Activated CD4-positive, alpha-beta T cell treated with anti-CD3 and anti-CD28 coated beads, Interleukin-2, amount 10 ng/mL, durations not matched to agents 24 days and 14 days (primary cell): Measurements from ENCODE around the gene RIPK3. TPM values are rescaled to one million over a fixed set of nuclear protein-coding genes. Genes with fewer than 3 reads are reported as not detected.
A peak's percentile ranks its signal among the peaks of the same experiment; 100 is the strongest.
"Not testable (repeated sequence)": the region's sequence is repeated elsewhere in the genome, so short reads cannot be mapped to it uniquely, and the experiment has no call there.

ENCODE experiments used
- DNase-seq: peaks from one replicate; pipeline ENCODE4 v3.0.0; 2022
- H3K27ac Mint-ChIP-seq: one replicate; pipeline ENCODE4 v1.8.0; 2022; ENCODE audit warnings: mild to moderate bottlenecking, mixed read lengths
- H3K27me3 Mint-ChIP-seq: one replicate; pipeline ENCODE4 v1.8.0; 2022; ENCODE audit warnings: mixed read lengths
- H3K36me3 Mint-ChIP-seq: one replicate; pipeline ENCODE4 v1.8.0; 2022; ENCODE audit warnings: low read depth, mild to moderate bottlenecking, mixed read lengths
- H3K4me1 Mint-ChIP-seq: one replicate; pipeline ENCODE4 v1.8.0; 2021; ENCODE audit warnings: mixed read lengths
- H3K4me3 Mint-ChIP-seq: one replicate; pipeline ENCODE4 v1.8.0; 2022; ENCODE audit warnings: mild to moderate bottlenecking, moderate library complexity, mixed read lengths
- H3K9me3 Mint-ChIP-seq: one replicate; pipeline ENCODE4 v1.8.0; 2021; ENCODE audit warnings: mixed read lengths
- intact Hi-C: fragments of 100-400 bp; cut with micrococcal nuclease; formaldehyde crosslinking; loops from one replicate; pipeline ENCODE4 v1.15.1; 2023
- total RNA-seq: library from RNA; stranded (reverse); gene quantifications from 2 replicates; pipeline ENCODE4 v1.2.3, GENCODE V29; 2022

Gene RIPK3
- total RNA-seq, 1 donor from 2014 or later, result 13.9 TPM

DNA sequence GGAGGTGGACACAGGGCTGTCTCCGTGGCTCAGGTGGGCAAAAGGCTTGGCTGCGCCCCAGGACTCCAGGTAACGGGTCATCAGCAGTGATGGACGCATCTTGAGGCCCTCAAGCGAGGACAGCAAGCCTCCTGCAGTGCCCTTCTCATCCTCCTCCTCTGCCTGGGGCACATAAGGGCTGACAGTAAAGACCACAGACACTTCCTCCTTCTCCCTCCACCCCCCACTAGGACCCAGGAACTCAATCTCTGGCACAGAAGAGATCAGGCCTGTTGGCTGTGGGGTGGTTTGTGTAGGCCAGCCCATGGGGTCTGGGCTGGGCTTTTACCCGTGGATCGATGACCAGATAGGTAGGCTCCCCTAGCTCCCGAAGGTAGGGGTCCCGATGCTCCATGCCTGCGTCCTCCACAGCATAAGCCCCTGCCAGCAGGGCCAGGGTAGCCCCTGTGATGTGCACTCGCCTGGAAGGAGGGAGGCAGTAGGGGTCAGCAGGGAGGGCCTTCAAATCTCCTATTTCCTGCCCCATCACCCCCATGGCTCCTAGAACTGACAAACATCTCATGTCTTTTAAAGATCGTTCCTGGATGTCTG, 10.6 kb downstream of the RIPK3 start:
- Mint-ChIP-seq H3K9me3 (no peaks in the 10 kb centered on the region), H3K4me1 (peaks cover 47% of the 10 kb centered on the region), H3K36me3 (no peaks in the 10 kb centered on the region), H3K27ac (no peak overlapping the region), H3K4me3 (no peak overlapping the region), H3K27me3 (peaks cover 17% of the 10 kb centered on the region)
- no peak for DNase-seq
- intact Hi-C loops, result no loop called here

GRCh38 chr14:24327914-24328313, 11.9 kb downstream of the RIPK3 start:
- H3K27ac Mint-ChIP-seq, intact Hi-C loops, H3K4me3 Mint-ChIP-seq, H3K36me3 Mint-ChIP-seq, H3K9me3 Mint-ChIP-seq: not testable (repeated sequence)
- Mint-ChIP-seq H3K4me1 (peaks cover 42% of the 10 kb centered on the region), H3K27me3 (peaks cover 13% of the 10 kb centered on the region)
- peak; percentile 72 for DNase-seq

- Mint-ChIP-seq H3K36me3 (no peaks in the 10 kb centered on the region), H3K27ac (no peak overlapping the region), H3K4me3 (no peak overlapping the region), H3K9me3 (no peaks in the 10 kb centered on the region), H3K4me1 (peaks cover 39% of the 10 kb centered on the region), H3K27me3 (peaks cover 11% of the 10 kb centered on the region)
- DNase-seq, result no peak
- intact Hi-C loops, result no loop called here
These were observed 12.5 kb downstream of the RIPK3 start for GRCh38 chr14:24327303-24327702.

DNA sequence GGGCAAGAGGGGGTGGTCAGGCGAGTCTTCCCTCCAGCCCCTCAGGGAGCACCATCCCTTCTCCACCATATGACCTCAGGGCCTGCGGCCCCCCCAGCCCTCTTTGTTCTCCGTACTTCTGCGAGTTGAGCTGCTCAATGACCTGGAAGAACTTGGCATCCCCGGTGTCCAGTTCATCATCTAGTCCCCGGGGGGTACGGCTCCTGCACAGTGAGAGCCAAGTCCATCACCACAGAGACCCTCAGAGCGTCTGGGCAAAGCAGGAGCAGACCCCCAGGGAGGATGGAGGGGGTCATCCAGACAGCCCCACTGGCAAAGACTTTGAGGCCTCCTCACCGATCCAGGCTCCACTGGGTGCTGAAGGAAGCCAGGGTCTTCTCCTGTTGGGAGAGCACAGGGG, 13.8 kb downstream of the RIPK3 start:
- Mint-ChIP-seq H3K27me3 (peaks cover 5% of the 10 kb centered on the region), H3K27ac (no peak overlapping the region), H3K4me3 (no peak overlapping the region), H3K4me1 (peaks cover 30% of the 10 kb centered on the region), H3K36me3 (no peaks in the 10 kb centered on the region), H3K9me3 (no peaks in the 10 kb centered on the region)
- no peak for DNase-seq
- intact Hi-C loops, result no loop called here

DNA sequence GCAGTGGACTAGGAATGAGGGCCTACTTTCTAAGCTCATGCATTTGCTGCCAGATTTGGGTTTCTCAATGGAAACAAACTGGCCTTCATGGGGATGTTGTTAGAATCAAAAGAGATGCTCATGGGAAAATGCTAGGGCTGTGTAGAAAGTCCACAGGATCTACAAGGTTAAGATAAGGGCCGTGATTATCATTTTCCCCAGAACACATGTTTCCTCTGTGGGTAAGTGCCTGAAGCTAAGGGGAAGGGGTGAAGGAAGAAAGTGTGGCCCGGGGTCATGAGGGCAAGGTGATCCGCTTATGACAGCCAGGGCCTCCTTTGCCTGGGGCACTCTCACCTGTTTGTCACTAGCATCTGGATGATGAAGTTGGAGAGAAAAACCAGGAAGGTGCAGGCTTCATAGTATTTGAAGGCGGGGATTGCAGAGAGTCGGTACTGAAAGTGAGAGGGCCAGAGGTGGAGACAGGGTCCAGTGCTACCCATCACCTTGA, 14.7 kb downstream of the RIPK3 start:
- DNase-seq, result no peak
- intact Hi-C loops, result no loop called here
- no peaks in the 10 kb centered on the region for H3K36me3 Mint-ChIP-seq
- H3K9me3 Mint-ChIP-seq, result no peaks in the 10 kb centered on the region
- H3K27ac Mint-ChIP-seq, result no peak overlapping the region
- H3K27me3 Mint-ChIP-seq, result peaks cover 6% of the 10 kb centered on the region
- H3K4me3 Mint-ChIP-seq, result no peak overlapping the region
- H3K4me1 Mint-ChIP-seq, result peaks cover 27% of the 10 kb centered on the region

DNA sequence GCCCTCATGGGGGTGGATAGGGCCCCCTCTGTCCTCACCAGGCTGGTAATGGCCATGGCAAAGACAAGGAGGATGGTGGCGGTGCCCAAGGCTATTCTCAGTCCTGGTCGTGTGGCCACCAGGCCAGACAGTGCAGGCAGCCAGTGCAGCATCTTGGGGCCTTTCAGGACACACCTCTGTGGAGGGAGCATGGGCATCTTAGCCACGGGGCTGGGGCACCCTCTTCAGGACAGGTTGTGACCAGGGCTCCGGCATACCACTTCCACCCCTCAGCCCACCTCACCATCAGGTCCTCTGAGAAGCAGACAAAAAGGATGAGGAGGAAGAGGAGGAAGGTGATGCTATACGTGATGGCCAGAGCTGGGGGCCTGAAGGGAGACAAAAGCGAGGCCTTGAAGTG, 15.8 kb downstream of the RIPK3 start:
- intact Hi-C loops, result no loop called here
- H3K9me3 Mint-ChIP-seq, result no peaks in the 10 kb centered on the region
- DNase-seq, result no peak
- peaks cover 9% of the 10 kb centered on the region for H3K27me3 Mint-ChIP-seq
- no peak overlapping the region for H3K4me3 Mint-ChIP-seq
- H3K4me1 Mint-ChIP-seq, result peaks cover 16% of the 10 kb centered on the region
- no peak overlapping the region for H3K27ac Mint-ChIP-seq
- no peaks in the 10 kb centered on the region for H3K36me3 Mint-ChIP-seq

- H3K9me3 Mint-ChIP-seq, result no peaks in the 10 kb centered on the region
- intact Hi-C loops, result no loop called here
- DNase-seq, result no peak
- peaks cover 9% of the 10 kb centered on the region for H3K27me3 Mint-ChIP-seq
- H3K4me1 Mint-ChIP-seq, result peaks cover 9% of the 10 kb centered on the region
- H3K4me3 Mint-ChIP-seq, result no peak overlapping the region
- H3K36me3 Mint-ChIP-seq, result no peaks in the 10 kb centered on the region
- H3K27ac Mint-ChIP-seq, result no peak overlapping the region
These were observed 16.4 kb downstream of the RIPK3 start for GRCh38 chr14:24323341-24323740.

DNA sequence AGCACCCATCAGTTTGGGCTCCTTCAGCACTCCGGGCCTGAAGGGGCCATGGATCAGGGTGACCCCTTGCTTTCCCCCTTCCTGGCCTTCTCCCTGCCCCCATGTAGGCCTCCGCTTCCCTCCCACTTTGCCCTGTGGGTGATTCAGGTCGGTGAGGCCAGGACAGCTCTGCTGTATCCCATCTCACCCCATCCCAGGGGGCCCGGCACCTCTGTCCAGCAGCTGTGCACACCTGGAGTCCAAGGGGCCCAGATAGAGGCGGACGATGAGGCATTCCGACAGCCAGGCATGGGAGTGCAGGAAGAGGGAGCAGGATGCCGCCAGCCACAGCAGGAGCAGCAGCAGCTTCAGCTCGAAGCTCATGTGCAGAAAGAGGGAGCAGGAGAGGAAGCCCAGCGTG, 17.1 kb downstream of the RIPK3 start:
- Mint-ChIP-seq H3K4me3 (no peak overlapping the region), H3K27me3 (peaks cover 9% of the 10 kb centered on the region), H3K36me3 (no peaks in the 10 kb centered on the region), H3K27ac (no peak overlapping the region), H3K9me3 (no peaks in the 10 kb centered on the region), H3K4me1 (peaks cover 12% of the 10 kb centered on the region)
- intact Hi-C loops, result no loop called here
- DNase-seq, result no peak

DNA sequence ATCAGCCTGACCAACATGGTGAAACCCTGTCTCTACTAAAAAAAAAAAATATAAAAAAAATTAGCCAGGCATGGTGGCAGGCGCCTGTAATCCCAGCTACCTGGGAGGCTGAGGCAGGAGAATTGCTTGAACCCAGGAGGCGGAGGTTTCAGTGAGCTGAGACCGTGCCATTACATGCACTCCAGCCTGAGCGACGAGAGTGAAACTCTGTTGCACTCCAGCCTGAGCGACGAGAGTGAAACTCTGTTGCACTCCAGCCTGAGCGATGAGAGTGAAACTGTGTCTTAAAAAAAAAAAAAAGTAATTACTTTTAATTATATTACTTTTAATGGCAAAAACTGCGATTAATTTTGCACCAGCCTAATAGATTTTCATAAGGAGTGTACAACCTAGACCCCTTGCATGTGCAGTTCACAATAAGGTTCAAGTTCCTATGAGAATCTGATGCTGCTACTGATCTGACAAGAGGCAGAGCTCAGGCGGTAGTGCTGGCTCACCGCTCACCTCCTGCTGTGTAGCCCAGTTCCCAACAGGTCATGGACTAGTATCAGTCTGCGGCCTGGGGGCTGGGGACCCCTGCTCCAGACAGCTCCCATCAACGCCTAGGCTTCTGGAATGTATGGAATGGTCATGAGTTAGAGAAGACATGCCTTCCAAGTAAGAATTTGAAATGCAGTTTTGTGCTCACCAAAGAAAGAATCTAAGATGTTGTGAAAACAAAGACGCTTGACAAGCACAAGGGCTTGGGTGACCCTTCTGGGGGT, 18.4 kb downstream of the RIPK3 start:
- Mint-ChIP-seq H3K4me3 (no peak overlapping the region), H3K4me1 (peaks cover 16% of the 10 kb centered on the region), H3K27me3 (peaks cover 9% of the 10 kb centered on the region), H3K36me3 (peaks cover 7% of the 10 kb centered on the region), H3K27ac (no peak overlapping the region), H3K9me3 (no peaks in the 10 kb centered on the region)
- intact Hi-C loops, result no loop called here
- no peak for DNase-seq

GRCh38 chr14:24317141-24317928, 22.5 kb downstream of the RIPK3 start:
- H3K4me1 Mint-ChIP-seq, result peaks cover 47% of the 10 kb centered on the region
- H3K9me3 Mint-ChIP-seq, result no peaks in the 10 kb centered on the region
- peak overlapping the region; percentile 61 for H3K27ac Mint-ChIP-seq
- H3K4me3 Mint-ChIP-seq, result no peak overlapping the region
- peaks cover 20% of the 10 kb centered on the region for H3K36me3 Mint-ChIP-seq
- no peak for DNase-seq
- peaks cover 7% of the 10 kb centered on the region for H3K27me3 Mint-ChIP-seq
- intact Hi-C loops, result no loop called here

DNA sequence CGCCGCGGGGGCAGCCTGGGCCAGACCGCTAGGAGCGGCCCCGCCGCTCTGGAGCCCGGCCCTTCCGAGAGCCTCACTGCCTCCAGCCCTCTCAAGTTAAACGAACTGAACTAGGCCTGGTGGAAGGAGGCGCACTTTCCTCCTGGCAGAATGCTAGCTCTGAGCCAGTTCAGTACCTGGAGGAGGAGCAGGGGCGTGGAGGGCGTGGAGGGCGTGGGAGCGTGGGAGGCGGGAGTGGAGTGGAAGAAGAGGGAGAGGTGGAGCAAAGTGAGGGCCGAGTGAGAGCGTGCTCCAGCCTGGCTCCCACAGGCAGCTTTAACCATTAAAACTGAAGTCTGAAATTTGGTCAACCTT, 23.2 kb downstream of the RIPK3 start:
- Mint-ChIP-seq H3K4me3 (no peak overlapping the region), H3K27me3 (peaks cover 6% of the 10 kb centered on the region), H3K36me3 (peaks cover 22% of the 10 kb centered on the region), H3K9me3 (no peaks in the 10 kb centered on the region), H3K4me1 (peaks cover 53% of the 10 kb centered on the region), H3K27ac (no peak overlapping the region)
- intact Hi-C loops, result no loop called here
- no peak for DNase-seq

DNA sequence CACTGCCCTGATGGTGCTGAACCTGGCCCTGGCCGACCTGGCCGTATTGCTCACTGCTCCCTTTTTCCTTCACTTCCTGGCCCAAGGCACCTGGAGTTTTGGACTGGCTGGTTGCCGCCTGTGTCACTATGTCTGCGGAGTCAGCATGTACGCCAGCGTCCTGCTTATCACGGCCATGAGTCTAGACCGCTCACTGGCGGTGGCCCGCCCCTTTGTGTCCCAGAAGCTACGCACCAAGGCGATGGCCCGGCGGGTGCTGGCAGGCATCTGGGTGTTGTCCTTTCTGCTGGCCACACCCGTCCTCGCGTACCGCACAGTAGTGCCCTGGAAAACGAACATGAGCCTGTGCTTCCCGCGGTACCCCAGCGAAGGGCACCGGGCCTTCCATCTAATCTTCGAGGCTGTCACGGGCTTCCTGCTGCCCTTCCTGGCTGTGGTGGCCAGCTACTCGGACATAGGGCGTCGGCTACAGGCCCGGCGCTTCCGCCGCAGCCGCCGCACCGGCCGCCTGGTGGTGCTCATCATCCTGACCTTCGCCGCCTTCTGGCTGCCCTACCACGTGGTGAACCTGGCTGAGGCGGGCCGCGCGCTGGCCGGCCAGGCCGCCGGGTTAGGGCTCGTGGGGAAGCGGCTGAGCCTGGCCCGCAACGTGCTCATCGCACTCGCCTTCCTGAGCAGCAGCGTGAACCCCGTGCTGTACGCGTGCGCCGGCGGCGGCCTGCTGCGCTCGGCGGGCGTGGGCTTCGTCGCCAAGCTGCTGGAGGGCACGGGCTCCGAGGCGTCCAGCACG, 23.8 kb downstream of the RIPK3 start:
- Mint-ChIP-seq H3K36me3 (peaks cover 22% of the 10 kb centered on the region), H3K4me1 (peaks cover 53% of the 10 kb centered on the region), H3K27ac (no peak overlapping the region), H3K9me3 (no peaks in the 10 kb centered on the region), H3K27me3 (peaks cover 6% of the 10 kb centered on the region), H3K4me3 (no peak overlapping the region)
- DNase-seq, result no peak
- intact Hi-C loops, result no loop called here

DNA sequence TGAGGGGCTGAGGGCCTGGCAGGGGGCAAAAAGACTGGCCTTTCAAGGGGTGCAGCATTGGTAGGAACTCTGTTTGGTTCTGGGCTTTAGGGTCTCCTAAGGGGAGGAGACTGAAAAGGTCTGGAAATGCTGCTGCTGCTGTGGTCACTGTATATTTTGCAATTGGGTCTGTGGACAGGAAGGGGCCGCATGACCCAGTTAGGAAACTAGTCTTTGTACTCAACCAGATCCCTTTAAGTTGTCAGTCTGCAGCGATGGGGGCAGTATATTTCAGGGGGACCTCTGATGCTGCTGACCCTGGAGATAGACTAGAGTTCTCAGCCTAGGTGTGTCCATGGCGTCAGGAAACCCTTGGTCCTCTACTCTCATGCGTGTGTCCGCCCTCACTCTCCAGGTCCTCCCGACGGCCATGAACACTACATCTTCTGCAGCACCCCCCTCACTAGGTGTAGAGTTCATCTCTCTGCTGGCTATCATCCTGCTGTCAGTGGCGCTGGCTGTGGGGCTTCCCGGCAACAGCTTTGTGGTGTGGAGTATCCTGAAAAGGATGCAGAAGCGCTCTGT, 24.5 kb downstream of the RIPK3 start:
- intact Hi-C loops, result no loop called here
- Mint-ChIP-seq H3K4me3 (peak overlapping the region; percentile 86), H3K36me3 (peaks cover 22% of the 10 kb centered on the region), H3K4me1 (peaks cover 55% of the 10 kb centered on the region), H3K27me3 (peaks cover 6% of the 10 kb centered on the region), H3K9me3 (no peaks in the 10 kb centered on the region), H3K27ac (peak overlapping the region; percentile 65)
- DNase-seq, result no peak
